Stomach (tissue), 9 donors: ENCODE data around the gene ADCY7. TPM values are rescaled to one million over a fixed set of nuclear protein-coding genes. Genes with fewer than 3 reads are reported as not detected.

Experiments
- DNase-seq, 2 donors: peaks; one replicate each; pipeline versions ENCODE4 v3.0.0 to v3.0.0-alpha.2; 2013 to 2019
- H3K27ac ChIP-seq, 5 donors: fragments of 200-600 bp in 4 of 5; sonication (generic) in 4 of 5; one replicate each; pipeline ENCODE4 v1.5.1; 2013 to 2019; ENCODE audit warnings: mild to moderate bottlenecking in 1 of 5, moderate library complexity in 1 of 5
- H3K27me3 ChIP-seq, 3 donors: fragments of 200-600 bp; sonication (generic); one replicate each; pipeline ENCODE4 v1.5.1; 2017 to 2019; ENCODE audit warnings: mixed run types in 1 of 3
- H3K36me3 ChIP-seq, 4 donors: fragments of 200-600 bp; sonication (generic); 1 replicate in 3 of 4; 2 replicates in 1 of 4; pipeline ENCODE4 v1.5.1; 2016 to 2019
- H3K4me1 ChIP-seq, 4 donors: fragments of 200-600 bp; sonication (generic); one replicate each; pipeline ENCODE4 v1.5.1; 2016 to 2019
- H3K4me3 ChIP-seq, 4 donors: fragments of 200-600 bp; sonication (generic) in 3 of 4; one replicate each; pipeline ENCODE4 v1.5.1; 2016 to 2019; ENCODE audit warnings: mild to moderate bottlenecking in 1 of 4
- H3K9me3 ChIP-seq, 4 donors: fragments of 200-600 bp; sonication (generic); one replicate each; pipeline ENCODE4 v1.5.1; 2016 to 2019
- CTCF ChIP-seq, 7 experiments: fragments of 450-650 bp in 4 of 7; fragments of 200-600 bp in 3 of 7; sonication (generic) in 3 of 7; IDR thresholded peaks; one replicate each; pipeline ENCODE4 v1.5.1; 2016 to 2019; ENCODE audit warnings: antibody characterized with exemption in 7 of 7, control low read depth in 2 of 7, mild to moderate bottlenecking in 1 of 7
- EP300 ChIP-seq: sonication (generic); formaldehyde crosslinking; IDR thresholded peaks from one replicate; pipeline ENCODE4 v1.6.1; 2017; ENCODE audit warnings: antibody characterized with exemption
- POLR2A ChIP-seq, 4 donors: fragments of 450-650 bp; IDR thresholded peaks; one replicate each; pipeline ENCODE4 v1.6.1; 2016; ENCODE audit warnings: antibody characterized with exemption in 4 of 4, control low read depth in 2 of 4, mild to moderate bottlenecking in 1 of 4, moderate library complexity in 1 of 4
- POLR2AphosphoS5 ChIP-seq, 3 donors: sonication (generic); formaldehyde crosslinking; IDR thresholded peaks; one replicate each; pipeline ENCODE4 v1.6.1; 2016; ENCODE audit warnings: antibody characterized with exemption in 3 of 3
- WGBS, 5 donors: extraction: QIAGEN DNeasy Blood & Tissue Kit in 3 of 5; methylation state at CpG; one replicate each; pipeline versions ENCODE4 v1.1.5 to v1.1.7; 2013 to 2018; 5-methylcytosine and 5-hydroxymethylcytosine counted together
- intact Hi-C: fragments of 100-400 bp; cut with DNase I; formaldehyde crosslinking; loops from one replicate; pipeline ENCODE4 v1.15.1; 2023; ENCODE audit warnings: low total_unique reads
- polyA plus RNA-seq, 3 donors: library from polyadenylated mRNA; stranded (reverse); fragments of 200-250 nt; gene quantifications; one replicate each; pipeline ENCODE4 v1.2.3, GENCODE V29; 2013
- total RNA-seq, 5 donors: library from RNA; depleted of rRNA; stranded (reverse); fragments of >200 nt; gene quantifications; one replicate each; pipeline versions ENCODE4 v1.1.0 to v1.2.3, GENCODE V29; 2014 to 2016
- donor health status: healthy with polysubstance abuse.
- donor health status: Bipolar disorder and iron deficiency.
- donor health status: healthy.

The ADCY7 gene
- total and polyA plus RNA-seq, 8 donors: 0.76 to 216 (median 16.5) TPM

GRCh38 chr16:50308237-50308965 is 42.0 kb downstream of the ADCY7 start:
- Histone ChIP-seq H3K4me3 (no peak overlapping the region), H3K36me3 (peaks cover 3 to 60% (median 32%) of the 10 kb centered on the region in 4 donors), H3K4me1 (peaks cover 0 to 16% (median 4%) of the 10 kb centered on the region in 4 donors), H3K27me3 (no peaks in the 10 kb centered on the region), H3K27ac (no peak overlapping the region), H3K9me3 (no peaks in the 10 kb centered on the region)
- intact Hi-C loops: no loop called here
- 89 to 98% (median 93%) methylated on average over 7 to 18 of the region's 18 CpGs for WGBS, 5 donors
- no peak for TF ChIP-seq EP300
- no peak for TF ChIP-seq POLR2A (IDR thresholded peaks at IDR 0.05)
- no peak for TF ChIP-seq POLR2AphosphoS5 (IDR thresholded peaks at IDR 0.05)
- TF ChIP-seq CTCF (IDR thresholded peaks at IDR 0.05): no peak
- peak in 1 of 2 donors; percentile 22 for DNase-seq

DNA sequence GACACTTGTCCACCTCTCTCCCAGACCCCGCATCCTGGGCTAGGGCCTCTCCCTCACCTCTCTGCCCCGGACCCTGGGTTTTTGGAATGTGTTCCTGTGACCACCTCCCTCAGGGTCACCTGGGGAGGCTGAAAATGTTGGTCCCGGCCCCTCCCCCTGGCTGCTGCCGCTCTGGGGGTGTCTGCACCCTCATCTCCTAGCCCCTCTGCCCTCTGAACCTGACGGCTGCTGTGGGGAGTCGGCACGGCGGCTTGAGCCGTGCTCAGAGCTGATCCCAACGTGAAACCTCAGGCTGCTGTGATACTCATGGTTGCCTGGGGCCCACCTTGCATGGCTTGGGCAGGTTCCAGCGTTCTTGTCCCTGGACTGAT is 42.8 kb downstream of the ADCY7 start:
- Histone ChIP-seq H3K4me1 (peaks cover 0 to 18% (median 6%) of the 10 kb centered on the region in 4 donors), H3K4me3 (no peak overlapping the region), H3K36me3 (peaks cover 11 to 60% (median 39%) of the 10 kb centered on the region in 4 donors), H3K9me3 (no peaks in the 10 kb centered on the region), H3K27me3 (no peaks in the 10 kb centered on the region), H3K27ac (no peak overlapping the region)
- no peak for TF ChIP-seq POLR2A (IDR thresholded peaks at IDR 0.05)
- no peak for TF ChIP-seq EP300
- no peak for TF ChIP-seq POLR2AphosphoS5 (IDR thresholded peaks at IDR 0.05)
- TF ChIP-seq CTCF (IDR thresholded peaks at IDR 0.05): no peak
- no peak for DNase-seq
- 80 to 89% (median 82%) methylated on average over 10 to 11 of the region's 11 CpGs for WGBS, 5 donors
- intact Hi-C loops: no loop called here

- peaks cover 0 to 20% (median 8%) of the 10 kb centered on the region in 4 donors for H3K4me1 ChIP-seq
- TF ChIP-seq POLR2A (IDR thresholded peaks at IDR 0.05) (no peak), POLR2AphosphoS5 (IDR thresholded peaks at IDR 0.05) (no peak), EP300 (no peak), CTCF (IDR thresholded peaks at IDR 0.05) (no peak)
- no peaks in the 10 kb centered on the region for H3K9me3 ChIP-seq
- peaks cover 12 to 60% (median 41%) of the 10 kb centered on the region in 4 donors for H3K36me3 ChIP-seq
- no peak overlapping the region for H3K27ac ChIP-seq
- H3K27me3 ChIP-seq: no peaks in the 10 kb centered on the region
- no peak overlapping the region for H3K4me3 ChIP-seq
- intact Hi-C loops: no loop called here
- peak in 1 of 2 donors; percentile 24 for DNase-seq
- 61 to 76% (median 67%) methylated on average over 14 to 15 of the region's 15 CpGs for WGBS, 5 donors
Observed at GRCh38 chr16:50309527-50310307, 43.4 kb downstream of the ADCY7 start.

DNA sequence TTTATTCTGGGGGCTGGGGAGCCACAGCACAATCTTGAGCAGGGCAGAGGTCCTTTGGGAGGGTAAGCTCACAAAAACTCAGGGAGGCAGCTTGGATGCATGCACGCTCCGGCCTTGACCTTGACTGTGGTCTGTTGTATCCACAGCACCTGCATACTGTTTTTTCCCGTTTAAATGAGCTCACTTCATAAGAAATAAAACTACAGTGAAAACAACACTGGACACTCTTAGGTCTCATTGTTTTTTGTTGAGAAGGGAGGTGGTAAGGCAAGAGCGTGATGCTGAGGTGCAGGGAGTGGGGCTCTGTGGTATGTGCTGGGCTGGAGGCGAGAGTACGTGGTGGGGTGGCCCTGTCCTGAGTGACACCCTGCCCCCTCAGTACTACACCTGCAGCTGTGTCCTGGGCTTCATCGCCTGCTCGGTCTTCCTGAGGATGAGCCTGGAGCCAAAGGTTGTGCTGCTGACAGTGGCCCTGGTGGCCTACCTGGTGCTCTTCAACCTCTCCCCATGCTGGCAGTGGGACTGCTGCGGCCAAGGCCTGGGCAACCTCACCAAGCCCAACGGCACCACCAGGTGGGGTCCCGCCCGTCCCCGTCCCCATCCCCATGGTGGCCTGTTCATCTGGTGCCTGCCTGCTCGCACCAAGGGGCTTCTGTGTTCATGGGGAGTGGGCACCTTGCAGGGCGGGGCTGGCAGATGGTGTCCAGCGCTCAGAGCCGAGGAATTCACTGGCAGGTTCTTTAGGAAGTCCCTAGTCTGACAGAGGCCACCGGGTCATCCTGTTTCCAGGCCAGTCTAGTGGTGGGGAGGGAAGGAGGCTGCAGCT is 44.2 kb downstream of the ADCY7 start:
- Histone ChIP-seq H3K4me1 (peaks cover 0 to 29% (median 12%) of the 10 kb centered on the region in 4 donors), H3K27ac (no peak overlapping the region), H3K4me3 (no peak overlapping the region), H3K9me3 (no peaks in the 10 kb centered on the region), H3K27me3 (no peaks in the 10 kb centered on the region), H3K36me3 (peaks cover 20 to 60% (median 42%) of the 10 kb centered on the region in 4 donors)
- no peak for TF ChIP-seq POLR2AphosphoS5 (IDR thresholded peaks at IDR 0.05)
- no peak for TF ChIP-seq CTCF (IDR thresholded peaks at IDR 0.05)
- TF ChIP-seq POLR2A (IDR thresholded peaks at IDR 0.05): no peak
- TF ChIP-seq EP300: no peak
- intact Hi-C loops: no loop called here
- WGBS, 5 donors: 73 to 85% (median 80%) methylated on average over 13 to 18 of the region's 18 CpGs
- DNase-seq: peak in 1 of 2 donors; percentile 19
